Measurements from ENCODE around the gene HMGCS1.

HMGCS1 gene

DNA sequence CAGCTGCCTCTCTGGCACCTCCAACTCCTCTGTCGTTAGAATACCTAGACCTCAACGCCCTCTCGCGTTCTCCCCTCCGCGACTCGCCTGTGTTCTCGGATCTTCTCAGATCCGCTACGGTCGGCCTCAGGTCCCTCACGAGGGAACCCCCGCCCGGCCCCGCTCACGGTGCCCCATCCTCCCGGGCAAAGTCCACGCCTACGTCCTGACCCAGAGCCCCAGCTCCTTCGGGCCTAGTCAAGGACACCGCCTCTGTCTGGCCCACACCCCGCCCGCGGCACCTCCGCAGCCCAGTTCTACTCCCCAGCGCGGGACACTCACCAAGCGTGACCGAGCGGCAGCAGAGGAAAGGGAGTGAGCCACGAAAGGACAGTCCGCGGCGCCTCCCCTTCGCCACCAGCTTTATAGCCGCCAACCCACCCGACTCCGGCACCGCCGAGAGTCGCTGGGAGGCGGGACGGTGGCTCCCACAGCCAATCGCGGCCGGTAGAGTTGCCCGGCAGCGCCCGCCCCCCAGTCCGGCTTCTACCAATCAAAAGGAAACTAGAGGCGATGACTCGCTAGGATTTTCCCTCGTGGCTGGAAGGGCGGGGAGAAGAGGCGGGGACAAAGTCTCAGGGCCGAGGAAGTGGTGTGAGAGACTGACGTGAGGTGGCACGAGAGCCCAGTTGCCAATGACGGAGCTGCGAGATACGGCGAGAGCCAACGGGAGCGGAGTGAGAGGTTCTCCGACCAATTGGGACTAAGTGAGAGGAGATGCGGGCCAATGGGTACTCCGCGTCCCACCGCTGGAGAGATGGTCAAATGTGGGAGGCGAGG lies at the start of gene HMGCS1:
TSS of gene HMGCS1 (minus strand) at position 378 of the 819 bp plus-strand sequence. CDS start 14,447 bp downstream, outside the sequence.
- peak within 1 kb of the TSS; percentile 91 for H3K27ac ChIP-seq

DNA sequence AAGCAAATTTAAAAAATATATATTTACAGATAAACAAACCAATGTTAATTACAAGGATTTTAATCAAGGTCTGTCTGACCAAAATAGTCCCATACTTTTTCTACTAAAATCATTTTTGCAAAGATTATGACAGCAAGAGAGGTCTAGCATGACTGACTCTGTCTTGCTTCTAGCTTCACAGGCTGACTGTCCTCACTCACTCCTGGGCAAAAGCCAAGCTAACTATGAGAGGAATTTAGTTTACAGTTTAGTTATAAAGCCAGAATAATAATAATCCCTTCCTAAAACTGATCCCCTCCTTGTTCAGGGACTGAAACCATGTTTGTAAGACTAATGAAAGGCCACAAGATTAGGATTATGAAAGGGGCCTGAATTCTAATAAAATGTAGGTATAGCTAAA lies 45.5 kb upstream of the HMGCS1 start:
- TF ChIP-seq, protein P1, sequence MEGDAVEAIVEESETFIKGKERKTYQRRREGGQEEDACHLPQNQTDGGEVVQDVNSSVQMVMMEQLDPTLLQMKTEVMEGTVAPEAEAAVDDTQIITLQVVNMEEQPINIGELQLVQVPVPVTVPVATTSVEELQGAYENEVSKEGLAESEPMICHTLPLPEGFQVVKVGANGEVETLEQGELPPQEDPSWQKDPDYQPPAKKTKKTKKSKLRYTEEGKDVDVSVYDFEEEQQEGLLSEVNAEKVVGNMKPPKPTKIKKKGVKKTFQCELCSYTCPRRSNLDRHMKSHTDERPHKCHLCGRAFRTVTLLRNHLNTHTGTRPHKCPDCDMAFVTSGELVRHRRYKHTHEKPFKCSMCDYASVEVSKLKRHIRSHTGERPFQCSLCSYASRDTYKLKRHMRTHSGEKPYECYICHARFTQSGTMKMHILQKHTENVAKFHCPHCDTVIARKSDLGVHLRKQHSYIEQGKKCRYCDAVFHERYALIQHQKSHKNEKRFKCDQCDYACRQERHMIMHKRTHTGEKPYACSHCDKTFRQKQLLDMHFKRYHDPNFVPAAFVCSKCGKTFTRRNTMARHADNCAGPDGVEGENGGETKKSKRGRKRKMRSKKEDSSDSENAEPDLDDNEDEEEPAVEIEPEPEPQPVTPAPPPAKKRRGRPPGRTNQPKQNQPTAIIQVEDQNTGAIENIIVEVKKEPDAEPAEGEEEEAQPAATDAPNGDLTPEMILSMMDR (conservative IDR thresholded peaks at IDR 0.05) = no peak
- no peak overlapping the region for H3K27ac ChIP-seq

More for the DNA sequence above, at the start of gene HMGCS1:
- TF ChIP-seq, protein P1 (conservative IDR thresholded peaks at IDR 0.05) = no peak

DNA sequence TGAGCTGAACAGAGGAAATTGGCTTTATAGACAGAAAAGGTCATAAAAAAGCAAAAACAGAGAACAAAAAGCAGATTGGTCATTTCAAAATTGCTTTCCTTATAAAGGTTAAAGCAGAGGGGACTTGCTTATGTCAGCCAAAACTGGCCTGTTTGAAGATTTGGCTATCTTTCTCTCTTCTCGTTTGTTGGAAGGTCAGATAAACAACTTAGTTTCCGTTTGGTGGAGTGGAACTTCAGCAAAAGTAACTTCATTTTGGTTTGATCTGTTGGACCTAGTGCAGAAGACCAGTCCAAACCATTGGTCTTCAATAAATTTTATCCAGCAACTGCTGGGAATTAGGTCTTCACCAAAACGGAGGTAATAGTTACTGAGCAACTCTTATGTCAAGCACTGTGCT lies 45.1 kb upstream of the HMGCS1 start:
- no peak overlapping the region for H3K27ac ChIP-seq
- TF ChIP-seq, protein P1 (conservative IDR thresholded peaks at IDR 0.05) = no peak

DNA sequence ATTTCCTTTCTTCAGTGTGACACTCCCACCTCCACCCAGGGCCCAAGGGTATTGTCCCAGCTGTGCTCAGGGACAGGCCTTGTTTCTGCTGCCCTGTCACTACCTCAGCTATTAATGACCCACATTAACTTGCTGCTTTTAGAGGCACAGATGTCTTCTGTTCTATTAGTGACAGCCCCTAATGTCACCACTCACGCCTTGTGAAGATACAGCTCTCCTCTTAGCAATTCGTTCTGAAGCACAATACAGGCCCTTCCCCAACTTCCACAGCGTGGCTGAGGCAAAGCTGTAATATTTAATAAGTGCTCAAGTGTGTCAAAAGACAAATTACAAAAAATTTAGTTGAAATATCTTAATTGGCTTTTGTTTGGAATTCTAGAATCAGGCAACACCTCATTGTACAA lies 44.7 kb upstream of the HMGCS1 start:
- TF ChIP-seq, protein P1 (conservative IDR thresholded peaks at IDR 0.05) = no peak
- no peak overlapping the region for H3K27ac ChIP-seq

DNA sequence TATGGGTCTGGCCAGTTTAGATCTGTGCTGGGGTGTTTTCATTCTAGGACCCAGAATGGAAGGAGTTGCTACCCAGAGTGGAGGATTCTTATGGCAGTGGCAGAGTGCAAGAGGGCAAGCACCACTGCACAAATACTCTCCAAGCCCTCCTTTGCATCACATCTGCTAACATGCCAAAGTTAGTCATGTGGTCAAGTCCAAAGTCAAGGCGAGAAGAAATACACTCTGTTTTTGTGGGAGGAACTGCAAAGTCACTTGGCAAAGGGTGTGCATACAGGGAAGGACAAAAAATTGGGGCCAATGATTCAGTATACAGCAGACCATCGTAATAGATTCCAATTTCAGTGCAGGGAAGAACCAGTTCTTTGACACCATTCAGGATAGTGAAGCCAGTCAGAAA lies 43.9 kb upstream of the HMGCS1 start:
- H3K27ac ChIP-seq = no peak overlapping the region
- TF ChIP-seq, protein P1 (conservative IDR thresholded peaks at IDR 0.05) = no peak

DNA sequence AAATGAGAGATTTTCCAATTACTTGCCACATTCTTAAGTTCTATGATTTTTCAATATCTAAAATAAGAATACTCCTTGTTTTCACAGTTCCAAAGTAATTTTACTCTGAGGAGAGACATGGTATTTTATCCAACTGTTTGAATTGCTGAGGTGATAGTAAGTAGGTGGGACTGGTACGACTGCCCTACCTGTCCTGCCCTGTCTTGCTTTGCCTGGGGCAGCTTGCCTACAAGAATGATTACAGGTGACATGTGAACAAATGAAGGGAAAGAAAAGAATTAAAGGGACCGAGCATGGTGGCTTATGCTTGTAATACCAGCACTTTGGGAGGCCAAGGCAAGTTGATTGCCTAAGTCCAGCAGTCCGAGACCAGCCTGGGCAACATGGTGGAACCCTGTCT lies 41.6 kb upstream of the HMGCS1 start:
- TF ChIP-seq, protein P1 (conservative IDR thresholded peaks at IDR 0.05) = no peak
- H3K27ac ChIP-seq = no peak overlapping the region

DNA sequence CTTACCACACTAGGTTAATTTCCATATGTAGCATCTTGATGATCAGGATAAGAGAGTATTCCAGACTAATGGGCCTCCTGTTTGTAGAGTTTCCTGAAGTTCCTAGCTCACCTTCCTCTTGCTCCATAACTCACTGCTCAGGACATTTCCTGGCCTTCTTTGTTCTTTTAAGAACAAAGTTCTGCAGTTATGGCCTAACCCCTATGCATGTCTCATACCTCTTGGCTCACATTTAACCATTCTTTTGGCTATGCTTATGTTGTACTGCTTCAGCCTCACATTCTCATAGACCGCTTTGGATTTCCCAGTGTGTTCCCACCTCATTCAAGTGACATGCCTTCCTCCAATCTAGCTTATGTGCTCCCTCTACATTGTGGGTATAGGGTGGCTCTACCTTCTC lies 40.5 kb upstream of the HMGCS1 start:
- TF ChIP-seq, protein P1 (conservative IDR thresholded peaks at IDR 0.05) = no peak
- H3K27ac ChIP-seq = no peak overlapping the region

Measured in VCaP (cell line).